IPS-15b (cell line): ENCODE measurements around the gene ZBTB21.

Source experiments
- H3K27me3 ChIP-seq: one replicate; pipeline ENCODE4 v1.6.1; 2013; ENCODE audit warnings: low read length; ENCODE audit not compliant: control insufficient read depth, insufficient read depth
- H3K36me3 ChIP-seq: one replicate; pipeline ENCODE4 v1.6.1; 2013; ENCODE audit warnings: low read length; ENCODE audit not compliant: control insufficient read depth, insufficient read depth
- H3K4me1 ChIP-seq: one replicate; pipeline ENCODE4 v1.6.1; 2013; ENCODE audit warnings: mild to moderate bottlenecking, low read length; ENCODE audit not compliant: control insufficient read depth, insufficient read depth
- H3K4me3 ChIP-seq: one replicate; pipeline ENCODE4 v1.5.1; 2013; ENCODE audit warnings: low read depth, low read length
- H3K9ac ChIP-seq: one replicate; pipeline ENCODE4 v1.6.1; 2013; ENCODE audit warnings: low read depth, mild to moderate bottlenecking, low read length
- H3K9me3 ChIP-seq: one replicate; pipeline ENCODE4 v1.6.1; 2013; ENCODE audit warnings: mild to moderate bottlenecking, low read length; ENCODE audit not compliant: control insufficient read depth, insufficient read depth

Gene ZBTB21

DNA sequence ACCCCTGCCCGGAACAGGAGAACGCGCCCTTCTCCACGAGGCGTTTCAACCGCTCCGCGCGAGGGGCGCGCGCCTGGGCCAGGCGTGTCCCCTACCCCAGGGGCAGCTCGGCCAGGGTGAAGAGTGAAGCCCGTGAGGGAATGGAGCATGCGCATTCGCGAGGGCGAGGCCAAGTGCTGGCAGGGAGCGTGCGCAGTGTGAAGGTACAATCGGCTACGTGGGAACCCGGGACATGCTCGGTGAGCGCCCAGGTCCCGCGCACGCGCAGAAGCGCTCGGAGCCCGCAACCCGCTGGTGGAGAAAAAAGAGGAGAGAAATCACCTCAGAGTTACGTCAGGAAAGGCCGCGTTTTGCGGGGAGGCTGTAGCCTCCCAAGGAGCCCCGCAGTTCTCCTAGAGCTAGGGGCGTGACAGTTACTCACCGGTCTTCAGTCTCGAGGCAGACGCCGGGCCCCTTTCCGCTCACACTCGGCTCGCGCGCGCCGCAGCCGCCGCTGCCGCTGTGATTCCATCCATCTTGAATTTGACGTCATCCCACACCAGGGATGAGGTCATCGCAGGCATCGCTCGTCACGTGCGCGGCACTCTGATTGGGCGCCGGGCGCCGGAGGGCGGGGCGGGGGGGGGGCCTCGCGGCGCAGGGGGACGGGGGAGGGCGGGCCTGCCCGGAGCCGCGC is at the start of gene ZBTB21:
TSS of gene ZBTB21 (minus strand) at position 530 of the 676 bp plus-strand sequence. CDS start 16,265 bp downstream, outside the sequence.
- Histone ChIP-seq H3K36me3 (no peaks in the 10 kb centered on the region), H3K9me3 (no peaks in the 10 kb centered on the region), H3K4me3 (peak within 1 kb of the TSS; percentile 79), H3K4me1 (no peaks in the 10 kb centered on the region), H3K9ac (peak within 1 kb of the TSS; percentile 65), H3K27me3 (peaks cover 26% of the 10 kb centered on the region)

DNA sequence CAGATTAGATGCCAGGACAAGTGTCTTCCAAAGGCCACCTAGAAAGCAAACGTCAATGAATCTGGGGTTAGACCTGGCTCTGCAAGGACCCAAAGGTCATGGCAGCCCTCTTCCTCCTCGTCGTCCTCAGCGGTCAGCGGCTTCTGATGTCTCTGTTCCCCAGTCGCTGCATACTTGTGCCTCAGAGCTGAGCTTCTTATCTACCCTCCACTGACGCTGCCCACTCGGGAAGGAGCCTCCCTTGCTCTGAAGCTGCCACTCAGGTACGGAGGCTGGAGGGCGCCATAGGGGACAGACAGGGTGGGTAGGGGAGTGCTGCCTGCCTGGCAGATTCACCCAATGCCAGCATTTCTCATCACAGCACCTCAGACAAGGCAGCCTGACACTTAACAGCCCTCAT is 49.6 kb upstream of the ZBTB21 start:
- Histone ChIP-seq H3K4me1 (peaks cover 13% of the 10 kb centered on the region), H3K27me3 (no peaks in the 10 kb centered on the region)

DNA sequence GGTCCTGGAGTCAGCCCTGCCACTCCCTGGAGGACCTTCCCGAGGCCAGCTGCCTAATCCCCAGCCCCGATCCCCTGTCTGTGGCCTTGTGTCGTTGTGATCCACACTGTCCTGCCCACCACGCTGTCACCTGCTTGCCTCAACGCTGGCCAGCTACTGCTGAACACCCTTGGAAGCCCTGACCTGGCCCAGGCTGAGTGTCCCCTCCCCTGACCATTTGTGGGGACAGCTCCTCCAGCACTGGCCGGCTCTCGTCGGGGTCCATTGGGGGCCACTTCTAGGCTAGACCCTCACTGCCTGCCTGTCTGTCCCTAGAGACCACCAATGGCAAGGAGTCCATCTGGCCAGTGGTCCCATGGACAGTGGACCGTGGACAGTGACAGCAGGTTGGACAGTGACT is 49.0 kb upstream of the ZBTB21 start:
- H3K9ac ChIP-seq = no peak overlapping the region
- no peaks in the 10 kb centered on the region for H3K9me3 ChIP-seq
- H3K4me3 ChIP-seq = no peak overlapping the region
- no peaks in the 10 kb centered on the region for H3K27me3 ChIP-seq
- no peaks in the 10 kb centered on the region for H3K36me3 ChIP-seq
- H3K4me1 ChIP-seq = peaks cover 13% of the 10 kb centered on the region

More for the DNA sequence above, 49.6 kb upstream of the ZBTB21 start:
- Histone ChIP-seq H3K9me3 (no peaks in the 10 kb centered on the region), H3K4me3 (no peak overlapping the region), H3K36me3 (no peaks in the 10 kb centered on the region), H3K9ac (no peak overlapping the region)

DNA sequence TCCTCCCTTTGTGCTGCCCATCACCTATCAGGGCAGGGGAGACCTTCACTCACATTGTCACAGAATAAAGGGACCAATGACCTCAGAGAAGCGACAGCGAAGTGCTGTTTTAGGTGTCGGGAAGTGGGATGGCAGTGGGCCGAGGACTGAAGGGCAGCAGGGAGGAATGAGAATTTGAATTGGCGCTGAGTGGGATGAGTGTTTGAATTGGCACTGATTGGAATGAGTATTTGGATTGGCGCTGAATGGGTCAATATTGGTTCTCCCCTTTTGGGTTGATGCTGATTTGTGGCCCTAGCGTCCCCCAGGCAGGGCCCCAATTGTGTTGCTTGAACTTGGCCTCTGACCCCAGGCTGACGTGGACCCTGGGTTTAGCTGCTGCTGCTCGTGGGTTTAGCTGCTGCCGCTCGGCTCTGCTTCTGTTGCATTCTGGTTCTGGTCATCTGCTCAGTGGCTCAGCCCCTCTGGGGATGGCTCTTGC is 48.5 kb upstream of the ZBTB21 start:
- H3K9ac ChIP-seq = no peak overlapping the region
- H3K36me3 ChIP-seq = no peaks in the 10 kb centered on the region
- no peaks in the 10 kb centered on the region for H3K27me3 ChIP-seq
- no peaks in the 10 kb centered on the region for H3K9me3 ChIP-seq
- H3K4me1 ChIP-seq = peaks cover 13% of the 10 kb centered on the region
- no peak overlapping the region for H3K4me3 ChIP-seq

DNA sequence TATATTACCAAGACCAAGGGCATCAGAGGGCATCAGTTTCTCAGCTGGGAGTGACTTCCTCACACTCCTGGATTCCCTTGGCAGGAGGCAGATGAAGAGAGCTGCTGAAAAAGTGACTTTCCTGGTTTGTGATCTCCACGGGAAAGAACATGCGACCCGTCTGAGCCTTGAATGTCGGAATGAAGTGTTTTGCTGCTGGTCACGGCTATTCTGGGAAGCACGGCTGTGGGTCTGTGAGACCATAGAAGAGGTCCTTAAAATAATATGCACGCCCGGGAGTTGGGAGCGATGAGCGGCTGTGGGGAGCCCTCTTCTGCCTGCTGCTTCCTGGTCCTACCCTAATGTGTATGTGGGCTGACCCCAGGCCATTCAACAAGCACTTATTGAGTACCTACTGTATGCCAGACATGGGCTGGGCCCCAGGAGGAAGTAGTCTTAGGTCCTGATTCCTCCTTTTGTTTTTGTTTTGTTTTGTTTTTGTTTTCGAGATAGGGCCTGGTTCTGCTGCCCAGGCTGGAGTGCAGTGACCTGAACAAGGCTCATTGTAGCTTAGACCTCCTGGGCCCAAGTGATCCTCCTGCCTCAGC is 47.8 kb upstream of the ZBTB21 start:
- H3K9ac ChIP-seq = no peak overlapping the region
- no peak overlapping the region for H3K4me3 ChIP-seq
- peaks cover 13% of the 10 kb centered on the region for H3K4me1 ChIP-seq
- no peaks in the 10 kb centered on the region for H3K27me3 ChIP-seq
- H3K36me3 ChIP-seq = no peaks in the 10 kb centered on the region
- H3K9me3 ChIP-seq = no peaks in the 10 kb centered on the region

DNA sequence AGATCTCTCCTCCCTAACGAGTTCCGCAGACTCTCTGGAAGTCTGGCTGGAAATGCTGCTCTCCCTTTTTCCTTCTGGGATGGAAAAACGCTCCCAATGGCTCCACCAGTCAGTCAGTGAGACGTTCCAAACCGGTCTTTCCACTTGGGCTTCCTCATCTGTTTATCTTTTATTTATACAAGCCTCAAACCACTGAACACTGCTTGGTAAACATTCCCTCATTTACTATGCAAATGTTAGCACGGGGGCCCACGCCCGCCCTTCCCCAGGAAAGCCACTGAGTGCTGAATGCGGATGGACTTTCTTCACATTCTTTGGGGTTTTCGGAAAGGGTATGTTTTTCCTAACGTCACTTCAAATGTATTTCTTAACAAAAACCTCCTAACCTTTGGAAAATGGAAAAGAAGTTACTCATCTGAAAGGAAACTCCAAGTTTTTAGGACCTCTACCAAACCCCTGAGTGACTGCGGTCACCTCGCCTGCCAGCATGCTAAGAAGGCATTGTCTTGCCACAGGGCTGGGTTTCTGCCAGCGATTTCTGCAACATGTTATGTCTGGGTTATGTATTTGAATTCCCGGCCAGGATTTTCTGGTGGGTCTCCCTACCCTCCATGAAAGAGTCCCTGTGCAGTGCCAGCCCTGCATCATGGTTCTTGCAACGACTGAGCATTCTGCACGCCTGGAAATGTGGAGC is 47.0 kb upstream of the ZBTB21 start:
- Histone ChIP-seq H3K9me3 (no peaks in the 10 kb centered on the region), H3K4me1 (peaks cover 13% of the 10 kb centered on the region), H3K9ac (no peak overlapping the region), H3K27me3 (no peaks in the 10 kb centered on the region), H3K36me3 (no peaks in the 10 kb centered on the region), H3K4me3 (no peak overlapping the region)

DNA sequence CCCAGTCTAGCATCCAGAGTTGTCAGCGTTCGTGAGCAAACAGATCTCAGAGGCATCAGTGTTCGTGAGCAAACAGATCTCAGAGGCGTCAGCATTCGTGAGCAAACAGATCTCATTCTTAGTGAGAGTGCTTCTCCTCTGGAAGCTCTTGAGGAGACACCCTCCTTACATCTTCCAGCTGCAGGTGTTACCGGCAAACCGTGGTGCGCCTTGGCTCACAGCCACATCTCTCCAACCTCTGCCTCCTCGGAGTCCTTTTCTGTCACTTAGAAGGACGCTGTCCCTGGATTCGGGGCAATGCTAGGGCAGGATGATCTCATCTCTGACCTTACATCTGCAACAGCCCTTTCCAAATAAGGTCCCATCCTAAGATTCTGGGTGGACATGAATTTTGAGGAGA is 46.3 kb upstream of the ZBTB21 start:
- Histone ChIP-seq H3K27me3 (no peaks in the 10 kb centered on the region), H3K36me3 (no peaks in the 10 kb centered on the region), H3K4me3 (no peak overlapping the region), H3K9me3 (no peaks in the 10 kb centered on the region), H3K9ac (no peak overlapping the region), H3K4me1 (peaks cover 13% of the 10 kb centered on the region)

DNA sequence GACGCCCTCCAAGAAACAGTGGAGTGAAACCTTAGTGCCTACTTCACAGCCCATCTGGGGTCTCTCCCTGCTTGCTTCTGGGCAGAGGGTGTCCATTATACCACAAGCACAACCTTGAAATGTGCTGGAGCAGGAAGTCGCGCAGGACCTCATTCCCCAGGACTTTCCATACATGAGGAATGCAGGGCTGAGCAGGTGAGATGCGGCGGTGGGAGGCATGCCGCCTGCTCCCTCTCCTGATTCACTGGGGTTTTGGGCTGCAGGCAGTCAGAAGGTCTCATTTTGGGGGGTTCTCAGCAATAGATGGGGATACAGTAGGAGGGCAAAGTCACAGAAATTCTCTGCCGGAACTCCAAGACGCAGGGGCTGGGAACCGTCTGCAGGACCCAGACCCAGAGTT is 45.3 kb upstream of the ZBTB21 start:
- no peaks in the 10 kb centered on the region for H3K36me3 ChIP-seq

DNA sequence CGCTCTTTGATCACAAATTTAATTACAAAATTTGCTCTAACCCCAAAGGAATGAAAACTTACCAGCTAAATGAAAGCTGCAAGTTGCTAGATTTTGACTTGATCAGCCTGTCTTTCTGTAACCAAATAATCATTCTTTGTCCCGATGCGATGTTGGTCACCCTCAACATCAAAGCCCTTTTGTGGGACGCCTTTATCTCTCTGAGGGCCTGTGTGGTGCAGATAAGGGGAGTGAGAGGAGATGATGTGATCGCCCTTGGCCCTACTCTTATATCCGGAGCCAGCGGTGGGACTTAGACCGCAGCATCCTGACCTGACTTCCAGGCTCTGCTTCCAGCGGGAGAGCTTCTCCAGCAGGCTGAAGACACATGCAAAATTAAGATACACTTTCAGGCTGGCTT is 41.6 kb upstream of the ZBTB21 start:
- no peaks in the 10 kb centered on the region for H3K36me3 ChIP-seq
- peaks cover 6% of the 10 kb centered on the region for H3K4me1 ChIP-seq
- no peaks in the 10 kb centered on the region for H3K9me3 ChIP-seq
- no peak overlapping the region for H3K9ac ChIP-seq
- no peak overlapping the region for H3K4me3 ChIP-seq
- no peaks in the 10 kb centered on the region for H3K27me3 ChIP-seq

More for the DNA sequence above, 45.3 kb upstream of the ZBTB21 start:
- Histone ChIP-seq H3K27me3 (no peaks in the 10 kb centered on the region), H3K9ac (no peak overlapping the region), H3K4me1 (peaks cover 13% of the 10 kb centered on the region), H3K9me3 (no peaks in the 10 kb centered on the region), H3K4me3 (no peak overlapping the region)

DNA sequence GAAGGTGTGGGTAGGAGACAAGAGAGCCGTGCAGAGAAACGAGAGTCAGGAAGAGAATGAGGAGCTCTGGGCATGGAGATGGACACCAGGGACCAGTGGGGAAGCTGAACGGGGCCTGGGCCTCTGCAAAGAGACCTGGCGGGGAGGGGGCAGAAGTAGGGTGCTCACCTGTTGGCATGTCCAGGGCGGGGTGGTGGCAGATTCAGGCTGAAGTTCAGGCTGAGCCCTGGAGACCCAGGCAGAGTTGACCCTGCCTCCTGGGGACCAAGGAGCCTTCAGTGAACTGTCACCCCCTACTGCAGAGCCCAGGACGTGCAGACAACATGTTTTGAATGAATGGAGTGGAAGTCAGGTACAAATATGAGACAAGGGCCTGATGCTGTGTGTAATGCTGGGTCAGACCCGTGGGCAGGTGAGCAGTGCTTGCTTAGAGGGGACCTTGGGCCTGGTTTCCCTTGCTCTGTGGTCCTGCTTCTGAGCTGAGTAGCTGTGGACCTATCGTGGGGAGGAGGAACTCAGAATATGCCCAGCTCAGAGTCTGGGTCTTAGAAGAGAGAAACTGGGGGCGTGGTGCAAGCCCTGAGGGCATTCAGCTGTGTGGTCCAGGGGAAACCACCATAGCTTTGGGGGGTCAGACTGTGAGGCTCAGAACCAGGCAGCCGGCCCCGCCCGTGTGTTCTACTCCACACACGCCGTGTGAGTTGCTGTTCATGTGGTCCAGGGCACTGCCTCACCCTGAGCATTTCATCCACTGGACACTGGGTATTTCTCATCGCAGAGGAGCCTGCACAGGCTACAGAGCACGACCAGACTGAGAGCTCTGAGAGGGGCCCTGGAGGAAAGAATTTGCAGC is 39.6 kb upstream of the ZBTB21 start:
- H3K36me3 ChIP-seq = no peaks in the 10 kb centered on the region
- no peaks in the 10 kb centered on the region for H3K9me3 ChIP-seq
- H3K4me3 ChIP-seq = no peak overlapping the region
- no peaks in the 10 kb centered on the region for H3K4me1 ChIP-seq
- H3K9ac ChIP-seq = no peak overlapping the region
- H3K27me3 ChIP-seq = no peaks in the 10 kb centered on the region

DNA sequence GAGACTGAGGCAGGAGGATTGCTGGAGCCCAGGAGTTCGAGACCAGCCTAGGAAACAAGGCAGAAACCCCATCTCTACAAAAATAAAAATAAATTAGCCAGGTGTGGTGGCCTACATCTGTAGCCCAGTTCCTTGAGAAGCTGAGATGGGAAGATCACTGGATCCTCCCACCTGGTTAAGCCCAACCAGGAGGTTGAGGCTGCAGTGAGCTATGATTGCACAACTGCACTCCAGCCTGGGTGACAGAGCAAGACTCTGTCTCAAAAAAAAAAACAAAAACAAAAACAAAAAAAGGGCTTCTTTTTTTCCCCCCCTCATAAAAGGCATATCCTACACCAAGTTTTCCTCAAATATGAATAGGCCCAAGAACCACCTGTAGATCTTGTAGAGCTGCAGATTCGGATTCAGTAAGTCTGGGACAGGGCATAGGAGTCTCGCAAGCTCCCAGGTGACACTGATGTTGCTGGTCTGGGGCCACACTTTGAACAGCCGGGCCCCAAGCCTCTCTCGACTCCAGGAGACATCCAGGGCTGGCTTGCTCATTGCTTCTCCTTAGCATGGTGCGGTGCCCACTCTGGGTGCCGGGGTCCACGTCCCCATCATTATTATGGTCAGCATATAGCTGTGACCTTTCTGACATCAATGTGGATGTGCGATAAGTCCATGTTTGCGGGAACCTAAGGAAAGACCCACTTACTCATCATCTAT is 38.9 kb upstream of the ZBTB21 start:
- no peaks in the 10 kb centered on the region for H3K9me3 ChIP-seq
- H3K4me3 ChIP-seq = no peak overlapping the region
- no peaks in the 10 kb centered on the region for H3K27me3 ChIP-seq
- no peaks in the 10 kb centered on the region for H3K4me1 ChIP-seq
- H3K36me3 ChIP-seq = no peaks in the 10 kb centered on the region
- H3K9ac ChIP-seq = no peak overlapping the region
